Loucy (cell line): Measurements from ENCODE around the gene CAMKV.

Source experiments
- H2AFZ ChIP-seq: fragments of 200-600 bp; sonication (generic); 2 replicates; pipeline ENCODE4 v1.6.0; 2016; ENCODE audit warnings: antibody characterized with exemption, mild to moderate bottlenecking, low read length, moderate library complexity
- H3F3A ChIP-seq: fragments of 200-600 bp; 2 replicates; pipeline ENCODE4 v1.6.0; 2016; ENCODE audit warnings: antibody characterized with exemption, low read depth, mild to moderate bottlenecking
- H3K27me3 ChIP-seq: fragments of 200-600 bp; sonication (generic); 2 replicates; pipeline ENCODE4 v1.6.1; 2014; ENCODE audit warnings: low read length, mild to moderate bottlenecking; ENCODE audit not compliant: insufficient read depth, poor library complexity, severe bottlenecking
- H3K36me3 ChIP-seq: fragments of 200-600 bp; sonication (generic); 2 replicates; pipeline ENCODE4 v1.6.1; 2016; ENCODE audit warnings: low read length; ENCODE audit not compliant: insufficient read depth
- H3K4me1 ChIP-seq: fragments of 200-600 bp; sonication (generic); 2 replicates; pipeline ENCODE4 v1.5.1; 2014; ENCODE audit warnings: low read length, mild to moderate bottlenecking; ENCODE audit not compliant: insufficient read depth, poor library complexity, severe bottlenecking
- H3K4me2 ChIP-seq: fragments of 200-600 bp; sonication (generic); 2 replicates; pipeline ENCODE4 v1.6.0; 2014; ENCODE audit warnings: antibody characterized with exemption, low read length, low read depth, mild to moderate bottlenecking; ENCODE audit not compliant: poor library complexity, severe bottlenecking
- H3K4me3 ChIP-seq: fragments of 200-600 bp; sonication (generic); 2 replicates; pipeline ENCODE4 v1.5.1; 2014; ENCODE audit warnings: low read length, mild to moderate bottlenecking, mixed read lengths; ENCODE audit not compliant: poor library complexity, severe bottlenecking
- H3K79me2 ChIP-seq: fragments of 200-600 bp; sonication (generic); 2 replicates; pipeline ENCODE4 v1.6.1; 2014; ENCODE audit warnings: low read length; ENCODE audit not compliant: insufficient read depth
- H3K9ac ChIP-seq: fragments of 200-600 bp; sonication (generic); 2 replicates; pipeline ENCODE4 v1.6.0; 2014; ENCODE audit warnings: mild to moderate bottlenecking, low read depth, low read length, moderate library complexity; ENCODE audit not compliant: poor library complexity, severe bottlenecking
- H3K9me2 ChIP-seq: fragments of 200-600 bp; sonication (generic); replicated peaks from 2 replicates; pipeline ENCODE4 v1.6.1; 2016; ENCODE audit warnings: low read depth, low read length, mixed read lengths
- H3K9me3 ChIP-seq: fragments of 200-600 bp; sonication (generic); 2 replicates; pipeline ENCODE4 v1.6.1; 2014; ENCODE audit warnings: mild to moderate bottlenecking, antibody characterized with exemption, low read length, low read depth; ENCODE audit not compliant: insufficient read depth
- H4K20me1 ChIP-seq: fragments of 200-600 bp; sonication (generic); 2 replicates; pipeline ENCODE4 v1.6.0; 2014; ENCODE audit warnings: antibody characterized with exemption, low read length, mild to moderate bottlenecking; ENCODE audit not compliant: insufficient read depth, poor library complexity, severe bottlenecking
- EZH2phosphoT487 ChIP-seq: fragments of 200-600 bp; IDR thresholded peaks from 2 replicates; pipeline ENCODE4 v1.6.1; 2018; ENCODE audit warnings: antibody characterized with exemption, mild to moderate bottlenecking, moderate library complexity, borderline replicate concordance
- TF ChIP-seq, protein P1 (sequence below): fragments of 200-600 bp; sonication (generic); conservative IDR thresholded peaks from 2 replicates; pipeline ENCODE4 v1.5.1; 2014; ENCODE audit warnings: mild to moderate bottlenecking, antibody characterized with exemption, low read length

Gene CAMKV

DNA sequence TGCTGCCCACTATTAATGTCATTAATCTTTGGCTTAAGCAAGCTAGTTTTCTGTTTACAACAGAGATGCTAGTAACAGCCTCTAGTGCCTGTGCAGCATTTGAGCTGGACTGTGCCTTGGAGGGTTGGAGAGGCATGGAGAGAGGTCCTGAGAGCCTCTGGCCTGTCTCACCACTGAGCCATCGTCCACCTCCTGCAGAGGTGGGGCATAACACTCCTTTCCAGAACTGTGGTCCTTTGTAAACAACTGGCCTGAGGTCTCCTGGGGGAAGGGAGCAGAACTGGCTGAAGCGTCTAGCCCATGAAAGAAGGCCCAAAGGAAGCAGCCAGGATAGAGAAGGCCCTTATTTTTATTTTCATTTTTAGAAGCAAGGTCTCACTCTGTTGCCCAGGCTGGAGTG is 10.0 kb upstream of the CAMKV start:
- Histone ChIP-seq H3F3A (no peaks in the 10 kb centered on the region), H3K4me1 (no peaks in the 10 kb centered on the region), H4K20me1 (no peaks in the 10 kb centered on the region), H3K79me2 (no peaks in the 10 kb centered on the region), H3K9me3 (no peaks in the 10 kb centered on the region), H3K4me2 (no peak overlapping the region), H3K27me3 (no peaks in the 10 kb centered on the region), H3K36me3 (no peaks in the 10 kb centered on the region), H3K4me3 (no peak overlapping the region), H3K9ac (no peak overlapping the region), H2AFZ (no peak overlapping the region), H3K9me2 (no peaks in the 10 kb centered on the region)
- no peak for TF ChIP-seq EZH2phosphoT487

DNA sequence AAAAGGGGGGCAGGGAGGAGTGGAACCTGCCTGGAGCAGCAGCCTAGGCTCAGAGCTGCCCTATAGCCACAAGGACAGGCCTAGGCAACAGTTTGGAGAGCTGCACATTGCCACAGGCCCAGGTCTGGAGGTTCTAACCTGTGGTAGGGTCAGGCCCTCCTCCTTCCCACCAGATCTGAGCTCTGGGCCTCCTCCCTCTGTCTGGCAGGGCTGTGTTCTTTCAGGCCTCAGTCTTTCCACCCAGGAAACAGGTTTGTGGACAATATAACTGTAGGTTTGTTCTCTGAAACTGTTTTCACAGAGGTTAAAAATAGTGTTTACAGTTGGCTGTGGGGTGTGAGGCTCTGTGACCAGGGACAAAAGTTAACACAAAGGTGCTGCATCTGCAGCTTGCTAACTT is 9.0 kb upstream of the CAMKV start:
- no peaks in the 10 kb centered on the region for H3K9me2 ChIP-seq
- TF ChIP-seq EZH2phosphoT487: no peak
- TF ChIP-seq, protein P1, sequence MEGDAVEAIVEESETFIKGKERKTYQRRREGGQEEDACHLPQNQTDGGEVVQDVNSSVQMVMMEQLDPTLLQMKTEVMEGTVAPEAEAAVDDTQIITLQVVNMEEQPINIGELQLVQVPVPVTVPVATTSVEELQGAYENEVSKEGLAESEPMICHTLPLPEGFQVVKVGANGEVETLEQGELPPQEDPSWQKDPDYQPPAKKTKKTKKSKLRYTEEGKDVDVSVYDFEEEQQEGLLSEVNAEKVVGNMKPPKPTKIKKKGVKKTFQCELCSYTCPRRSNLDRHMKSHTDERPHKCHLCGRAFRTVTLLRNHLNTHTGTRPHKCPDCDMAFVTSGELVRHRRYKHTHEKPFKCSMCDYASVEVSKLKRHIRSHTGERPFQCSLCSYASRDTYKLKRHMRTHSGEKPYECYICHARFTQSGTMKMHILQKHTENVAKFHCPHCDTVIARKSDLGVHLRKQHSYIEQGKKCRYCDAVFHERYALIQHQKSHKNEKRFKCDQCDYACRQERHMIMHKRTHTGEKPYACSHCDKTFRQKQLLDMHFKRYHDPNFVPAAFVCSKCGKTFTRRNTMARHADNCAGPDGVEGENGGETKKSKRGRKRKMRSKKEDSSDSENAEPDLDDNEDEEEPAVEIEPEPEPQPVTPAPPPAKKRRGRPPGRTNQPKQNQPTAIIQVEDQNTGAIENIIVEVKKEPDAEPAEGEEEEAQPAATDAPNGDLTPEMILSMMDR: no peak
- no peaks in the 10 kb centered on the region for H3K9me3 ChIP-seq
- H4K20me1 ChIP-seq: no peaks in the 10 kb centered on the region
- no peak overlapping the region for H3K9ac ChIP-seq
- H2AFZ ChIP-seq: no peak overlapping the region
- H3K79me2 ChIP-seq: no peaks in the 10 kb centered on the region
- no peaks in the 10 kb centered on the region for H3K36me3 ChIP-seq
- no peaks in the 10 kb centered on the region for H3K27me3 ChIP-seq
- H3K4me1 ChIP-seq: no peaks in the 10 kb centered on the region
- no peak overlapping the region for H3K4me3 ChIP-seq
- H3K4me2 ChIP-seq: no peak overlapping the region
- H3F3A ChIP-seq: no peaks in the 10 kb centered on the region

DNA sequence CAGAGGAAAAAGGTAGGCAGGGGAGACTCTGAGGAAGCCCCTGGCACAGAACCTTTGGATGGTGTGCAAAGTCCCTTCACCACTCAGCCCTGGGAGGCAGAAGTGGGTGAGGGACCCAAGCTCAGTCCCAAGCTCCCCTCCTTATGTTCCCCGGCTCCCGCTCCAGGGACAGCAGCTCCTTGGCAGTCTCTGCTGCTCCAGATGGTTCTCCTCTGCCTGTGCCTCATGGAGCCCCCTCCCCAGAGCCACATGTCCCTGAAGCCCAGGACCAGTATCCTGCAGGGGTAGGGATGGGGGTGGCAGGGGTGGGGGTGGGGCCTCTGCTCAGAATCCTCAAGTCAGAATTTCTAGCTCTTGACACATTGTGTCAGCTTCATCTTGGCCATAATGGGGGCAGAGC is 8.0 kb upstream of the CAMKV start:
- no peak overlapping the region for H2AFZ ChIP-seq
- no peak overlapping the region for H3K9ac ChIP-seq
- H3F3A ChIP-seq: no peaks in the 10 kb centered on the region
- H3K4me3 ChIP-seq: no peak overlapping the region
- H3K36me3 ChIP-seq: no peaks in the 10 kb centered on the region
- no peaks in the 10 kb centered on the region for H3K79me2 ChIP-seq
- H4K20me1 ChIP-seq: no peaks in the 10 kb centered on the region
- H3K9me3 ChIP-seq: no peaks in the 10 kb centered on the region
- TF ChIP-seq EZH2phosphoT487: no peak
- TF ChIP-seq, protein P1: no peak
- no peak overlapping the region for H3K4me2 ChIP-seq
- no peaks in the 10 kb centered on the region for H3K27me3 ChIP-seq
- H3K9me2 ChIP-seq: no peaks in the 10 kb centered on the region
- no peaks in the 10 kb centered on the region for H3K4me1 ChIP-seq

DNA sequence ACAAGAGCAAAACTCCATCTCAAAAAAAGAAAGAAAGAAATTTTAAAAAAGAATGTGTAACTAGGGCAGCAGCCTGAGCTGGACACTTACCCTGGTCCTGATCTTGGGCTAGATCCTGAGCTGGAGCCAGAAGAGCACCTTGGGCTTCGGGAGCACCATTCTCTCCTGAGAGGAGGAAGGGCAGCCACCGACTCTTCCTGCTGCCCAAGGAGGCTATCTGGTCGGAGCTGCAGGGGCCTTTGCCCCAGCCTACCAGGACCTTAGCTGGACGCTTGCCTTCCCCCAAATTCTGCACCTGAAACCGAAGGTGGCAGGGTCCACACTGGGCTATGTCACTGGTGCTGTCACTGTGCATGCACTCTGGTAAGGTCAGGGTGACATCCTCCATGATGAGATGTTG is 6.9 kb upstream of the CAMKV start:
- Histone ChIP-seq H3K4me1 (no peaks in the 10 kb centered on the region), H3K36me3 (no peaks in the 10 kb centered on the region), H3K9ac (no peak overlapping the region), H3K4me2 (no peak overlapping the region), H2AFZ (no peak overlapping the region), H4K20me1 (no peaks in the 10 kb centered on the region), H3K79me2 (no peaks in the 10 kb centered on the region), H3K9me3 (no peaks in the 10 kb centered on the region), H3F3A (no peaks in the 10 kb centered on the region), H3K9me2 (no peaks in the 10 kb centered on the region), H3K4me3 (no peak overlapping the region), H3K27me3 (no peaks in the 10 kb centered on the region)
- no peak for TF ChIP-seq EZH2phosphoT487
- TF ChIP-seq, protein P1: no peak
